HepG2 (cell line): ENCODE measurements around the gene RRP36. TPM values are rescaled to one million over a fixed set of nuclear protein-coding genes. Genes with fewer than 3 reads are reported as not detected.

Experiments used
- ATF7 ChIP-seq, 2 experiments: fragments of 450-650 bp in 1 of 2; sonication (generic) in 1 of 2; formaldehyde crosslinking in 1 of 2; IDR thresholded peaks; 2 replicates each; pipeline versions ENCODE4 v1.4.0 to v1.6.1; 2016 to 2020; ENCODE audit warnings: antibody characterized with exemption in 1 of 2, mild to moderate bottlenecking in 1 of 2, missing genetic modification reagents in 1 of 2
- ATM ChIP-seq: fragments of 450-650 bp; IDR thresholded peaks from 2 replicates; pipeline ENCODE4 v1.7.1; 2017; ENCODE audit warnings: mild to moderate bottlenecking, borderline replicate concordance
- CBX2 ChIP-seq, 2 experiments: fragments of 200-600 bp in 1 of 2; sonication (generic); formaldehyde crosslinking in 1 of 2; IDR thresholded peaks; 2 replicates each; pipeline versions ENCODE4 v1.7.0 to v1.8.1; 2018 to 2022; ENCODE audit warnings: low read depth in 2 of 2, low read length in 1 of 2, mild to moderate bottlenecking in 1 of 2, missing genetic modification reagents in 1 of 2
- KAT7 ChIP-seq: IDR thresholded peaks from 2 replicates; pipeline ENCODE4 v1.6.1; 2018; ENCODE audit warnings: borderline replicate concordance, missing compliant biosample characterization
- RARG ChIP-seq: sonication (generic); formaldehyde crosslinking; IDR thresholded peaks from 2 replicates; pipeline ENCODE4 v1.4.0; 2020; ENCODE audit warnings: low read depth, mild to moderate bottlenecking, missing genetic modification reagents
- SKI ChIP-seq: fragments of 450-650 bp; IDR thresholded peaks from one replicate; pipeline ENCODE4 v1.6.1; 2018; ENCODE audit warnings: mild to moderate bottlenecking; ENCODE audit not compliant: partially characterized antibody
- SOX6 ChIP-seq, 2 experiments: fragments of 450-650 bp in 1 of 2; sonication (generic) in 1 of 2; formaldehyde crosslinking in 1 of 2; IDR thresholded peaks; 2 replicates each; pipeline versions ENCODE4 v1.4.0 to v1.6.1; 2017 to 2020; ENCODE audit warnings: antibody characterized with exemption in 1 of 2, mild to moderate bottlenecking in 1 of 2, missing genetic modification reagents in 1 of 2
- TARDBP ChIP-seq: sonication (generic); formaldehyde crosslinking; IDR thresholded peaks from 2 replicates; pipeline ENCODE4 v1.8.0; 2022; ENCODE audit warnings: mild to moderate bottlenecking, missing genetic modification reagents
- TCF7 ChIP-seq: sonication (generic); IDR thresholded peaks from 2 replicates; pipeline ENCODE4 v1.6.1; 2016; ENCODE audit warnings: antibody characterized with exemption, low read depth
- ZBTB40 ChIP-seq, 2 experiments: fragments of 450-650 bp in 1 of 2; sonication (generic) in 1 of 2; formaldehyde crosslinking in 1 of 2; IDR thresholded peaks; 2 replicates each; pipeline versions ENCODE4 v1.6.1 to v1.8.0; 2016 to 2022; ENCODE audit warnings: antibody characterized with exemption in 1 of 2, mild to moderate bottlenecking in 1 of 2, missing genetic modification reagents in 1 of 2
- ZNF180 ChIP-seq: sonication (generic); formaldehyde crosslinking; IDR thresholded peaks from 2 replicates; pipeline ENCODE4 v1.4.0; 2020; ENCODE audit warnings: low read depth, missing genetic modification reagents, borderline replicate concordance
- ZNF451 ChIP-seq: sonication (generic); formaldehyde crosslinking; IDR thresholded peaks from 2 replicates; pipeline ENCODE4 v1.5.0; 2020; ENCODE audit warnings: mild to moderate bottlenecking, missing genetic modification reagents
- ZNF589 ChIP-seq: sonication (generic); formaldehyde crosslinking; conservative IDR thresholded peaks from 2 replicates; pipeline ENCODE4 v1.8.0; 2022; ENCODE audit warnings: mild to moderate bottlenecking, moderate library complexity, missing genetic modification reagents
- ZNF772 ChIP-seq: sonication (generic); formaldehyde crosslinking; IDR thresholded peaks from 2 replicates; pipeline ENCODE4 v1.5.0; 2020; ENCODE audit warnings: mild to moderate bottlenecking, missing genetic modification reagents
- polyA plus RNA-seq, 8 experiments: library from polyadenylated mRNA; depleted of rRNA in 3 of 8; stranded (reverse) in 7 of 8; unstranded in 1 of 8; fragments of >200 nt; fragmentation: Illumina TruSeq in 4 of 8; extraction: Trizol in 4 of 8; gene quantifications; 2 replicates each; pipeline versions ENCODE4 v1.2.1 to v1.2.3, GENCODE V29; 2011 to 2016; ENCODE audit warnings: low read depth in 4 of 8, missing spikeins in 1 of 8, mixed read lengths in 1 of 8; ENCODE audit not compliant: insufficient read depth in 1 of 8
- total RNA-seq, 5 experiments: library from RNA; depleted of rRNA; stranded (reverse); fragments of >200 nt; fragmentation: Illumina TruSeq; extraction: Trizol; gene quantifications; 2 replicates each; pipeline ENCODE4 v1.2.3, GENCODE V29; 2016; ENCODE audit warnings: low read depth in 1 of 5
- TF ChIP-seq, protein P1 (sequence below): sonication (generic); formaldehyde crosslinking; IDR thresholded peaks from 2 replicates; pipeline ENCODE4 v1.8.0; 2022; ENCODE audit warnings: mild to moderate bottlenecking, missing genetic modification reagents; ENCODE audit not compliant: insufficient replicate concordance
- TF ChIP-seq, protein P2 (sequence below): sonication (generic); formaldehyde crosslinking; IDR thresholded peaks from 2 replicates; pipeline ENCODE4 v1.5.0; 2020; ENCODE audit warnings: missing genetic modification reagents

Gene RRP36
- total and polyA plus RNA-seq, 2 of the 13 experiments (the other 11 are each of a cell fraction or from before 2014, with no cell fraction given), result 29.5 to 144 TPM

GRCh38 chr6:43013843-43014433 lies 7.5 kb upstream of the RRP36 start, which contains the start of the genes KLHDC3 and MEA1 (continued):
- TF ChIP-seq ZBTB40 (IDR thresholded peaks at IDR 0.05), result 0 out of 2 replicates have a peak, but pooled peaks have one; percentile 16
- TF ChIP-seq ZBTB40 (CRISPR knock-in tag; IDR thresholded peaks at IDR 0.05), result peak; percentile 34; the same call in 1 of the 2 replicates
- TF ChIP-seq KAT7 (CRISPR knock-in tag), result no peak; the same call in 1 of the 2 replicates
- no peak for TF ChIP-seq CBX2 (IDR thresholded peaks at IDR 0.05; ENCODE audit: low read depth, low read length)
- TF ChIP-seq CBX2 (CRISPR knock-in tag; IDR thresholded peaks at IDR 0.05; ENCODE audit: low read depth), result no peak
- no peak for TF ChIP-seq SKI
- no peak for TF ChIP-seq ATF7 (IDR thresholded peaks at IDR 0.05)
- 0 out of 2 replicates have a peak, but pooled peaks have one; percentile 40 for TF ChIP-seq ATF7 (CRISPR knock-in tag; IDR thresholded peaks at IDR 0.05)
- TF ChIP-seq TCF7, result no peak
- TF ChIP-seq, protein P1, sequence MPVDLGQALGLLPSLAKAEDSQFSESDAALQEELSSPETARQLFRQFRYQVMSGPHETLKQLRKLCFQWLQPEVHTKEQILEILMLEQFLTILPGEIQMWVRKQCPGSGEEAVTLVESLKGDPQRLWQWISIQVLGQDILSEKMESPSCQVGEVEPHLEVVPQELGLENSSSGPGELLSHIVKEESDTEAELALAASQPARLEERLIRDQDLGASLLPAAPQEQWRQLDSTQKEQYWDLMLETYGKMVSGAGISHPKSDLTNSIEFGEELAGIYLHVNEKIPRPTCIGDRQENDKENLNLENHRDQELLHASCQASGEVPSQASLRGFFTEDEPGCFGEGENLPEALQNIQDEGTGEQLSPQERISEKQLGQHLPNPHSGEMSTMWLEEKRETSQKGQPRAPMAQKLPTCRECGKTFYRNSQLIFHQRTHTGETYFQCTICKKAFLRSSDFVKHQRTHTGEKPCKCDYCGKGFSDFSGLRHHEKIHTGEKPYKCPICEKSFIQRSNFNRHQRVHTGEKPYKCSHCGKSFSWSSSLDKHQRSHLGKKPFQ (CRISPR knock-in tag), result no peak
- TF ChIP-seq RARG (CRISPR knock-in tag), result no peak
- peak; percentile 88; the same call in 1 of the 2 replicates for TF ChIP-seq TARDBP (CRISPR knock-in tag)
- TF ChIP-seq ZNF589 (CRISPR knock-in tag), result no peak
- no peak for TF ChIP-seq SOX6 (IDR thresholded peaks at IDR 0.05)
- TF ChIP-seq SOX6 (CRISPR knock-in tag; IDR thresholded peaks at IDR 0.05), result peak; percentile 56; the same call in 1 of the 2 replicates
- peak; percentile 36; the same call in 1 of the 2 replicates for TF ChIP-seq ZNF772 (CRISPR knock-in tag)
- TF ChIP-seq ATM, result no peak
- TF ChIP-seq ZNF451 (CRISPR knock-in tag), result 0 out of 2 replicates have a peak, but pooled peaks have one; percentile 51
- TF ChIP-seq ZNF180, result no peak
- TF ChIP-seq, protein P2, sequence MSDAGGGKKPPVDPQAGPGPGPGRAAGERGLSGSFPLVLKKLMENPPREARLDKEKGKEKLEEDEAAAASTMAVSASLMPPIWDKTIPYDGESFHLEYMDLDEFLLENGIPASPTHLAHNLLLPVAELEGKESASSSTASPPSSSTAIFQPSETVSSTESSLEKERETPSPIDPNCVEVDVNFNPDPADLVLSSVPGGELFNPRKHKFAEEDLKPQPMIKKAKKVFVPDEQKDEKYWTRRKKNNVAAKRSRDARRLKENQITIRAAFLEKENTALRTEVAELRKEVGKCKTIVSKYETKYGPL (CRISPR knock-in tag), result no peak
